GM23338 (cell line): ENCODE measurements around the gene CEP68. TPM values are rescaled to one million over a fixed set of nuclear protein-coding genes. Genes with fewer than 3 reads are reported as not detected.

Experiments
- ATAC-seq: fragments of 200-7000 bp; cut with Tn5 transposase; 3 replicates; pipeline ENCODE4 v1.9.1; 2020
- DNase-seq: peaks from one replicate; pipeline ENCODE4 v3.0.0-alpha.2; 2015; ENCODE audit warnings: low spot score
- H2AFZ ChIP-seq: fragments of 200-600 bp; sonication (generic); 2 replicates; pipeline ENCODE4 v1.8.0; 2016; ENCODE audit warnings: antibody characterized with exemption, mild to moderate bottlenecking, moderate library complexity
- H3F3A ChIP-seq: fragments of 200-600 bp; sonication (generic); replicated peaks from 2 replicates; pipeline ENCODE4 v1.8.0; 2017; ENCODE audit warnings: antibody characterized with exemption, mixed run types, low read depth
- H3K27ac ChIP-seq: fragments of 200-600 bp; sonication (generic); 2 replicates; pipeline ENCODE4 v1.6.1; 2016; ENCODE audit warnings: low read depth
- H3K27me3 ChIP-seq: fragments of 200-600 bp; sonication (generic); 2 replicates; pipeline ENCODE4 v1.8.0; 2016; ENCODE audit warnings: mild to moderate bottlenecking, mixed run types, moderate library complexity; ENCODE audit not compliant: insufficient read depth
- H3K36me3 ChIP-seq: fragments of 200-600 bp; sonication (generic); 2 replicates; pipeline ENCODE4 v1.8.0; 2016; ENCODE audit warnings: mild to moderate bottlenecking; ENCODE audit not compliant: insufficient read depth
- H3K4me1 ChIP-seq: fragments of 200-600 bp; sonication (generic); 2 replicates; pipeline ENCODE4 v1.8.0; 2016; ENCODE audit warnings: mild to moderate bottlenecking, moderate library complexity; ENCODE audit not compliant: insufficient read depth
- H3K4me2 ChIP-seq: fragments of 200-600 bp; sonication (generic); 2 replicates; pipeline ENCODE4 v1.7.1; 2017; ENCODE audit warnings: mixed run types
- H3K4me3 ChIP-seq: fragments of 200-600 bp; sonication (generic); 2 replicates; pipeline ENCODE4 v1.6.1; 2016; ENCODE audit warnings: mixed run types
- H3K79me2 ChIP-seq: fragments of 200-600 bp; sonication (generic); replicated peaks from 2 replicates; pipeline ENCODE4 v1.8.0; 2017; ENCODE audit warnings: mild to moderate bottlenecking; ENCODE audit not compliant: insufficient read depth
- H3K9me2 ChIP-seq: fragments of 200-600 bp; sonication (generic); 2 replicates; pipeline ENCODE4 v1.8.0; 2017; ENCODE audit not compliant: insufficient read depth
- H4K20me1 ChIP-seq: fragments of 200-600 bp; sonication (generic); replicated peaks from 2 replicates; pipeline ENCODE4 v1.8.0; 2017; ENCODE audit warnings: mild to moderate bottlenecking; ENCODE audit not compliant: insufficient read depth
- H3K27ac Mint-ChIP-seq: 2 replicates; pipeline ENCODE4 v1.8.0; 2020; ENCODE audit warnings: inconsistent platforms, mild to moderate bottlenecking, moderate library complexity, mixed read lengths
- H3K27me3 Mint-ChIP-seq: 3 replicates; pipeline ENCODE4 v1.8.0; 2022; ENCODE audit warnings: low read depth, mild to moderate bottlenecking, moderate library complexity, mixed read lengths, inconsistent platforms; ENCODE audit not compliant: insufficient read depth, poor library complexity
- H3K36me3 Mint-ChIP-seq: 3 replicates; pipeline ENCODE4 v1.8.0; 2021; ENCODE audit warnings: low read depth, mild to moderate bottlenecking, inconsistent platforms, moderate library complexity, mixed read lengths
- H3K4me1 Mint-ChIP-seq: 3 replicates; pipeline ENCODE4 v1.8.0; 2020; ENCODE audit warnings: mild to moderate bottlenecking, inconsistent platforms, mixed read lengths
- H3K4me3 Mint-ChIP-seq: 3 replicates; pipeline ENCODE4 v1.8.0; 2021; ENCODE audit warnings: moderate library complexity, mild to moderate bottlenecking, inconsistent platforms, mixed read lengths
- H3K9me3 Mint-ChIP-seq: 3 replicates; pipeline ENCODE4 v1.8.0; 2020; ENCODE audit warnings: moderate library complexity, mild to moderate bottlenecking, inconsistent platforms, mixed read lengths
- CTCF ChIP-seq, 2 experiments: fragments of 200-600 bp in 1 of 2; sonication (generic) in 1 of 2; conservative IDR thresholded peaks; 2 replicates each; pipeline versions ENCODE4 v1.5.1 to v1.6.1; 2016 to 2017; ENCODE audit warnings: antibody characterized with exemption in 2 of 2, low read depth in 2 of 2, mild to moderate bottlenecking in 2 of 2, moderate library complexity in 1 of 2
- EZH2 ChIP-seq: fragments of 200-600 bp; sonication (generic); IDR thresholded peaks from one replicate; pipeline ENCODE4 v1.8.0; 2017; ENCODE audit warnings: antibody characterized with exemption, mild to moderate bottlenecking, low read depth; ENCODE audit not compliant: unreplicated experiment
- ZNF114 ChIP-seq: fragments of 250-450 bp; sonication (Bioruptor Pico); IDR thresholded peaks from 2 replicates; pipeline ENCODE4 v1.5.0; 2020; ENCODE audit warnings: mild to moderate bottlenecking, moderate library complexity
- ZNF331 ChIP-seq: fragments of 250-450 bp; sonication (Bioruptor Pico); IDR thresholded peaks from 2 replicates; pipeline ENCODE4 v1.5.0; 2020; ENCODE audit warnings: low read depth, mild to moderate bottlenecking, moderate library complexity
- polyA plus RNA-seq: library from polyadenylated mRNA; unstranded; fragments of >200 nt; fragmentation: Nextera tagmentation; extraction: Ambion mirVana; gene quantifications from 2 replicates; pipeline ENCODE4 v1.2.1, GENCODE V29; 2016
- total RNA-seq: library from RNA; depleted of rRNA; stranded (reverse); fragments of >200 nt; shearing (Covaris generic); gene quantifications from 2 replicates; pipeline ENCODE4 v1.2.3, GENCODE V29; 2014
- TF ChIP-seq, protein P1 (sequence below): IDR thresholded peaks from one replicate; pipeline ENCODE4 v1.6.1; 2018; ENCODE audit warnings: antibody characterized with exemption; ENCODE audit not compliant: unreplicated experiment
- TF ChIP-seq, protein P2 (sequence below): IDR thresholded peaks from 2 replicates; pipeline ENCODE4 v1.6.1; 2016; ENCODE audit warnings: antibody characterized with exemption
- TF ChIP-seq, protein P3 (sequence below): fragments of 250-450 bp; sonication (Bioruptor Pico); IDR thresholded peaks from 2 replicates; pipeline ENCODE4 v1.5.0; 2020; ENCODE audit warnings: mild to moderate bottlenecking, moderate library complexity

Gene CEP68
- total and polyA plus RNA-seq, 2 experiments from 2014 or later, result 13.0 to 24.4 TPM

DNA sequence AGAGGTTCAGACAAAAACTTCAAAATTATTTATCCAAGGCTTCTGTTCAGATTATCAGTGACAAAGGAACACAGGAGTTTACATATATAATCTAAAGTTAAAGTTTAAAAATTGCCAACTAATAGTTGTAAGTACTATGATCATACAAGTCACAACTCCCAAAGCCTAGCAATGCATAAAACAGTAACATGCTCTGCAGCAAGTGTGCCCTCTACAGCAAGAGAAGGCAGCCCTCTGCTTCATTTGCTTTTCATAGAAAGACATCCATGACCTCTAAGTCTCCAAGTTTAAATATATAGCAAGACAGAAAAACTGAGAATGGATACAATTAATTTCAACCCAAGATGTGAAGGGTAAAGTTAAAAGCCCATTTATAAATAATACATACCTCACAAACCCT lies 60.4 kb downstream of the CEP68 start:
- Histone ChIP-seq H3K27ac (peak overlapping the region; percentile 42; the same call in 1 of the 2 replicates), H3K36me3 (no peaks in the 10 kb centered on the region), H3K9me2 (no peaks in the 10 kb centered on the region), H2AFZ (no peak overlapping the region), H4K20me1 (peaks cover 69% of the 10 kb centered on the region), H3K79me2 (peaks cover 100% of the 10 kb centered on the region), H3K4me3 (no peak overlapping the region), H3K4me1 (peaks cover 6% of the 10 kb centered on the region), H3K4me2 (no peak overlapping the region), H3K27me3 (no peaks in the 10 kb centered on the region), H3F3A (no peaks in the 10 kb centered on the region)
- H3K9me3 Mint-ChIP-seq, result peaks cover 2% of the 10 kb centered on the region; the same call in 1 of the 3 replicates
- H3K4me1 Mint-ChIP-seq, result peaks cover 11% of the 10 kb centered on the region
- H3K4me3 Mint-ChIP-seq, result no peak overlapping the region
- TF ChIP-seq, protein P1, sequence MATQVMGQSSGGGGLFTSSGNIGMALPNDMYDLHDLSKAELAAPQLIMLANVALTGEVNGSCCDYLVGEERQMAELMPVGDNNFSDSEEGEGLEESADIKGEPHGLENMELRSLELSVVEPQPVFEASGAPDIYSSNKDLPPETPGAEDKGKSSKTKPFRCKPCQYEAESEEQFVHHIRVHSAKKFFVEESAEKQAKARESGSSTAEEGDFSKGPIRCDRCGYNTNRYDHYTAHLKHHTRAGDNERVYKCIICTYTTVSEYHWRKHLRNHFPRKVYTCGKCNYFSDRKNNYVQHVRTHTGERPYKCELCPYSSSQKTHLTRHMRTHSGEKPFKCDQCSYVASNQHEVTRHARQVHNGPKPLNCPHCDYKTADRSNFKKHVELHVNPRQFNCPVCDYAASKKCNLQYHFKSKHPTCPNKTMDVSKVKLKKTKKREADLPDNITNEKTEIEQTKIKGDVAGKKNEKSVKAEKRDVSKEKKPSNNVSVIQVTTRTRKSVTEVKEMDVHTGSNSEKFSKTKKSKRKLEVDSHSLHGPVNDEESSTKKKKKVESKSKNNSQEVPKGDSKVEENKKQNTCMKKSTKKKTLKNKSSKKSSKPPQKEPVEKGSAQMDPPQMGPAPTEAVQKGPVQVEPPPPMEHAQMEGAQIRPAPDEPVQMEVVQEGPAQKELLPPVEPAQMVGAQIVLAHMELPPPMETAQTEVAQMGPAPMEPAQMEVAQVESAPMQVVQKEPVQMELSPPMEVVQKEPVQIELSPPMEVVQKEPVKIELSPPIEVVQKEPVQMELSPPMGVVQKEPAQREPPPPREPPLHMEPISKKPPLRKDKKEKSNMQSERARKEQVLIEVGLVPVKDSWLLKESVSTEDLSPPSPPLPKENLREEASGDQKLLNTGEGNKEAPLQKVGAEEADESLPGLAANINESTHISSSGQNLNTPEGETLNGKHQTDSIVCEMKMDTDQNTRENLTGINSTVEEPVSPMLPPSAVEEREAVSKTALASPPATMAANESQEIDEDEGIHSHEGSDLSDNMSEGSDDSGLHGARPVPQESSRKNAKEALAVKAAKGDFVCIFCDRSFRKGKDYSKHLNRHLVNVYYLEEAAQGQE, result no peak
- TF ChIP-seq ZNF114 (CRISPR knock-in tag) (no peak), EZH2 (no peak), ZNF331 (CRISPR knock-in tag) (no peak), CTCF (conservative IDR thresholded peaks at IDR 0.05; ENCODE audit: low read depth in 2 of 2) (no peak)
- TF ChIP-seq, protein P2, sequence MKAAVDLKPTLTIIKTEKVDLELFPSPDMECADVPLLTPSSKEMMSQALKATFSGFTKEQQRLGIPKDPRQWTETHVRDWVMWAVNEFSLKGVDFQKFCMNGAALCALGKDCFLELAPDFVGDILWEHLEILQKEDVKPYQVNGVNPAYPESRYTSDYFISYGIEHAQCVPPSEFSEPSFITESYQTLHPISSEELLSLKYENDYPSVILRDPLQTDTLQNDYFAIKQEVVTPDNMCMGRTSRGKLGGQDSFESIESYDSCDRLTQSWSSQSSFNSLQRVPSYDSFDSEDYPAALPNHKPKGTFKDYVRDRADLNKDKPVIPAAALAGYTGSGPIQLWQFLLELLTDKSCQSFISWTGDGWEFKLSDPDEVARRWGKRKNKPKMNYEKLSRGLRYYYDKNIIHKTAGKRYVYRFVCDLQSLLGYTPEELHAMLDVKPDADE, result no peak
- ATAC-seq (no peak), DNase-seq (no peak)
- H3K27ac Mint-ChIP-seq, result no peak overlapping the region
- H3K36me3 Mint-ChIP-seq, result peaks cover 6% of the 10 kb centered on the region; the same call in 1 of the 3 replicates
- peaks cover 4% of the 10 kb centered on the region for H3K27me3 Mint-ChIP-seq

GRCh38 chr2:65120990-65121693 lies 64.9 kb downstream of the CEP68 start:
- Histone ChIP-seq H3K9me2 (no peaks in the 10 kb centered on the region), H4K20me1 (peaks cover 70% of the 10 kb centered on the region), H3K4me3 (no peak overlapping the region), H2AFZ (no peak overlapping the region), H3K79me2 (peaks cover 100% of the 10 kb centered on the region), H3K4me1 (peaks cover 20% of the 10 kb centered on the region), H3K27ac (no peak overlapping the region), H3K36me3 (no peaks in the 10 kb centered on the region), H3K4me2 (no peak overlapping the region), H3F3A (no peaks in the 10 kb centered on the region), H3K27me3 (no peaks in the 10 kb centered on the region)
- peaks cover 9% of the 10 kb centered on the region for H3K27me3 Mint-ChIP-seq
- ATAC-seq (no peak), DNase-seq (no peak)
- peaks cover 9% of the 10 kb centered on the region for H3K4me1 Mint-ChIP-seq
- no peak overlapping the region; the same call in 1 of the 2 replicates for H3K27ac Mint-ChIP-seq
- no peaks in the 10 kb centered on the region for H3K9me3 Mint-ChIP-seq
- H3K36me3 Mint-ChIP-seq, result no peaks in the 10 kb centered on the region
- H3K4me3 Mint-ChIP-seq, result no peak overlapping the region
- no peak for TF ChIP-seq ZNF331 (CRISPR knock-in tag)
- TF ChIP-seq, protein P3, sequence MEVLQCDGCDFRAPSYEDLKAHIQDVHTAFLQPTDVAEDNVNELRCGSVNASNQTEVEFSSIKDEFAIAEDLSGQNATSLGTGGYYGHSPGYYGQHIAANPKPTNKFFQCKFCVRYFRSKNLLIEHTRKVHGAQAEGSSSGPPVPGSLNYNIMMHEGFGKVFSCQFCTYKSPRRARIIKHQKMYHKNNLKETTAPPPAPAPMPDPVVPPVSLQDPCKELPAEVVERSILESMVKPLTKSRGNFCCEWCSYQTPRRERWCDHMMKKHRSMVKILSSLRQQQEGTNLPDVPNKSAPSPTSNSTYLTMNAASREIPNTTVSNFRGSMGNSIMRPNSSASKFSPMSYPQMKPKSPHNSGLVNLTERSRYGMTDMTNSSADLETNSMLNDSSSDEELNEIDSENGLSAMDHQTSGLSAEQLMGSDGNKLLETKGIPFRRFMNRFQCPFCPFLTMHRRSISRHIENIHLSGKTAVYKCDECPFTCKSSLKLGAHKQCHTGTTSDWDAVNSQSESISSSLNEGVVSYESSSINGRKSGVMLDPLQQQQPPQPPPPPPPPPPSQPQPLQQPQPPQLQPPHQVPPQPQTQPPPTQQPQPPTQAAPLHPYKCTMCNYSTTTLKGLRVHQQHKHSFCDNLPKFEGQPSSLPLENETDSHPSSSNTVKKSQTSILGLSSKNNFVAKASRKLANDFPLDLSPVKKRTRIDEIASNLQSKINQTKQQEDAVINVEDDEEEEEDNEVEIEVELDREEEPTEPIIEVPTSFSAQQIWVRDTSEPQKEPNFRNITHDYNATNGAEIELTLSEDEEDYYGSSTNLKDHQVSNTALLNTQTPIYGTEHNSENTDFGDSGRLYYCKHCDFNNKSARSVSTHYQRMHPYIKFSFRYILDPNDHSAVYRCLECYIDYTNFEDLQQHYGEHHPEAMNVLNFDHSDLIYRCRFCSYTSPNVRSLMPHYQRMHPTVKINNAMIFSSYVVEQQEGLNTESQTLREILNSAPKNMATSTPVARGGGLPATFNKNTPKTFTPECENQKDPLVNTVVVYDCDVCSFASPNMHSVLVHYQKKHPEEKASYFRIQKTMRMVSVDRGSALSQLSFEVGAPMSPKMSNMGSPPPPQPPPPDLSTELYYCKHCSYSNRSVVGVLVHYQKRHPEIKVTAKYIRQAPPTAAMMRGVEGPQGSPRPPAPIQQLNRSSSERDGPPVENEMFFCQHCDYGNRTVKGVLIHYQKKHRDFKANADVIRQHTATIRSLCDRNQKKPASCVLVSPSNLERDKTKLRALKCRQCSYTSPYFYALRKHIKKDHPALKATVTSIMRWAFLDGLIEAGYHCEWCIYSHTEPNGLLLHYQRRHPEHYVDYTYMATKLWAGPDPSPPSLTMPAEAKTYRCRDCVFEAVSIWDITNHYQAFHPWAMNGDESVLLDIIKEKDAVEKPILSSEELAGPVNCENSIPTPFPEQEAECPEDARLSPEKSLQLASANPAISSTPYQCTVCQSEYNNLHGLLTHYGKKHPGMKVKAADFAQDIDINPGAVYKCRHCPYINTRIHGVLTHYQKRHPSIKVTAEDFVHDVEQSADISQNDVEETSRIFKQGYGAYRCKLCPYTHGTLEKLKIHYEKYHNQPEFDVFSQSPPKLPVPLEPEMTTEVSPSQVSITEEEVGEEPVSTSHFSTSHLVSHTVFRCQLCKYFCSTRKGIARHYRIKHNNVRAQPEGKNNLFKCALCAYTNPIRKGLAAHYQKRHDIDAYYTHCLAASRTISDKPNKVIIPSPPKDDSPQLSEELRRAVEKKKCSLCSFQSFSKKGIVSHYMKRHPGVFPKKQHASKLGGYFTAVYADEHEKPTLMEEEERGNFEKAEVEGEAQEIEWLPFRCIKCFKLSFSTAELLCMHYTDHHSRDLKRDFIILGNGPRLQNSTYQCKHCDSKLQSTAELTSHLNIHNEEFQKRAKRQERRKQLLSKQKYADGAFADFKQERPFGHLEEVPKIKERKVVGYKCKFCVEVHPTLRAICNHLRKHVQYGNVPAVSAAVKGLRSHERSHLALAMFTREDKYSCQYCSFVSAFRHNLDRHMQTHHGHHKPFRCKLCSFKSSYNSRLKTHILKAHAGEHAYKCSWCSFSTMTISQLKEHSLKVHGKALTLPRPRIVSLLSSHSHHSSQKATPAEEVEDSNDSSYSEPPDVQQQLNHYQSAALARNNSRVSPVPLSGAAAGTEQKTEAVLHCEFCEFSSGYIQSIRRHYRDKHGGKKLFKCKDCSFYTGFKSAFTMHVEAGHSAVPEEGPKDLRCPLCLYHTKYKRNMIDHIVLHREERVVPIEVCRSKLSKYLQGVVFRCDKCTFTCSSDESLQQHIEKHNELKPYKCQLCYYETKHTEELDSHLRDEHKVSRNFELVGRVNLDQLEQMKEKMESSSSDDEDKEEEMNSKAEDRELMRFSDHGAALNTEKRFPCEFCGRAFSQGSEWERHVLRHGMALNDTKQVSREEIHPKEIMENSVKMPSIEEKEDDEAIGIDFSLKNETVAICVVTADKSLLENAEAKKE (CRISPR knock-in tag), result no peak
